Gastroesophageal sphincter (tissue), 3 donors: ENCODE data around the gene PEX10.

Source experiments
- POLR2A ChIP-seq, 2 donors: fragments of 450-650 bp; IDR thresholded peaks; one replicate each; pipeline ENCODE4 v1.6.1; 2017; ENCODE audit warnings: antibody characterized with exemption in 2 of 2, mild to moderate bottlenecking in 2 of 2, moderate library complexity in 1 of 2
- POLR2AphosphoS5 ChIP-seq: sonication (generic); formaldehyde crosslinking; IDR thresholded peaks from one replicate; pipeline ENCODE4 v1.6.1; 2017; ENCODE audit warnings: antibody characterized with exemption
- TF ChIP-seq, protein P1 (sequence below), 4 experiments: fragments of 200-600 bp in 2 of 4; fragments of 450-650 bp in 2 of 4; sonication (generic) in 1 of 4; IDR thresholded peaks; one replicate each; pipeline ENCODE4 v1.5.1; 2017 to 2019; ENCODE audit warnings: antibody characterized with exemption in 4 of 4, mild to moderate bottlenecking in 2 of 4, moderate library complexity in 2 of 4

DNA sequence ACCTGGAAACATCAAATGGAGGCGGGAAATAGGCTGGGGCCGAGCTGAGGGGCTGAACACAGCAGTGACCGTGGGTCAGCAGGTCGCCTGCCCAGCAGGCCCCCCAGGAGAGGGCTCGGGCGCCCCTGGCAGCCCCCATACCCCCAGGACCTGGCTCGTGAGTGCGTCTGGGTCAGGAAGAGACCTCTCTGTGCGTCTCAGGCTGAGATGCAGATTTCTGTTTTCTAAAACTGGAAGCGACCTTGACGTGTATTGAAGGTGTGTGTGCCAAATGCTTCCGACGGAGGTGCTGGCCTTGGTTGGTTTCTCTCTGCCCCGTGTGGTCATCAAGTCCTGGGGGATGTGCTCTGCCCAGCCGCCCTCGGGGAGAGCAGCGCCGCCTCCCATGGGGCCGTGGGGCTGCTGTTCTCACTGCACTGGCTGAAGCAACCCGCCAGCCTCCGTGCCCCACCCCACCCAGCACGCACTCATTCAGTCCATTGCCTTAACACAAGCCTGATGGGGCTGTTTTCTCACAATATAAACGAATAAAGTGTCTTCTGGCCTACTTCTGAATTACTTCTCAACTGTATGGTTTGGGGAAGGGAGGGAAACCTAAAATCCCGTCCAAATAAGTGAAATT is 7.4 kb downstream of the PEX10 start:
- TF ChIP-seq, protein P1, sequence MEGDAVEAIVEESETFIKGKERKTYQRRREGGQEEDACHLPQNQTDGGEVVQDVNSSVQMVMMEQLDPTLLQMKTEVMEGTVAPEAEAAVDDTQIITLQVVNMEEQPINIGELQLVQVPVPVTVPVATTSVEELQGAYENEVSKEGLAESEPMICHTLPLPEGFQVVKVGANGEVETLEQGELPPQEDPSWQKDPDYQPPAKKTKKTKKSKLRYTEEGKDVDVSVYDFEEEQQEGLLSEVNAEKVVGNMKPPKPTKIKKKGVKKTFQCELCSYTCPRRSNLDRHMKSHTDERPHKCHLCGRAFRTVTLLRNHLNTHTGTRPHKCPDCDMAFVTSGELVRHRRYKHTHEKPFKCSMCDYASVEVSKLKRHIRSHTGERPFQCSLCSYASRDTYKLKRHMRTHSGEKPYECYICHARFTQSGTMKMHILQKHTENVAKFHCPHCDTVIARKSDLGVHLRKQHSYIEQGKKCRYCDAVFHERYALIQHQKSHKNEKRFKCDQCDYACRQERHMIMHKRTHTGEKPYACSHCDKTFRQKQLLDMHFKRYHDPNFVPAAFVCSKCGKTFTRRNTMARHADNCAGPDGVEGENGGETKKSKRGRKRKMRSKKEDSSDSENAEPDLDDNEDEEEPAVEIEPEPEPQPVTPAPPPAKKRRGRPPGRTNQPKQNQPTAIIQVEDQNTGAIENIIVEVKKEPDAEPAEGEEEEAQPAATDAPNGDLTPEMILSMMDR (IDR thresholded peaks at IDR 0.05) = no peak
- TF ChIP-seq POLR2AphosphoS5 (no peak), POLR2A (IDR thresholded peaks at IDR 0.05) (no peak)
